GM12878 (cell line): Measurements from ENCODE around the gene NAB1.

Experiments
- CTCF ChIP-seq, 3 experiments: IDR thresholded peaks in 2 of 3; conservative IDR thresholded peaks in 1 of 3; 2 replicates each; pipeline ENCODE4 v1.5.1; 2011; ENCODE audit warnings: low read depth in 3 of 3, low read length in 3 of 3, mild to moderate bottlenecking in 3 of 3, control low read depth in 2 of 3, moderate library complexity in 2 of 3, inconsistent platforms in 1 of 3, mixed read lengths in 1 of 3; ENCODE audit not compliant: control insufficient read depth in 2 of 3, insufficient read depth in 1 of 3; ENCODE audit errors: extremely low read depth in 1 of 3
- JUNB ChIP-seq: IDR thresholded peaks from 2 replicates; pipeline ENCODE4 v1.6.1; 2016; ENCODE audit warnings: antibody characterized with exemption, mild to moderate bottlenecking
- NFYB ChIP-seq: IDR thresholded peaks from 2 replicates; pipeline ENCODE4 v1.6.1; 2011; ENCODE audit warnings: low read depth, mild to moderate bottlenecking, low read length, improper control_type of control experiment, moderate library complexity; ENCODE audit not compliant: insufficient read depth
- POLR2A ChIP-seq: IDR thresholded peaks from 2 replicates; pipeline ENCODE4 v1.6.1; 2011; ENCODE audit warnings: low read depth, mild to moderate bottlenecking, low read length
- POLR2AphosphoS5 ChIP-seq: IDR thresholded peaks from 2 replicates; pipeline ENCODE4 v1.6.1; 2011; ENCODE audit warnings: mild to moderate bottlenecking, low read length, inconsistent platforms
- RCOR1 ChIP-seq: conservative IDR thresholded peaks from 2 replicates; pipeline ENCODE4 v1.6.1; 2012; ENCODE audit warnings: low read depth, low read length, improper control_type of control experiment
- SIN3A ChIP-seq: IDR thresholded peaks from 2 replicates; pipeline ENCODE4 v1.6.1; 2012; ENCODE audit warnings: low read depth, low read length, improper control_type of control experiment
- WRNIP1 ChIP-seq: IDR thresholded peaks from 2 replicates; pipeline ENCODE4 v1.6.1; 2011; ENCODE audit warnings: low read depth, low read length, improper control_type of control experiment, borderline replicate concordance
- TF ChIP-seq, protein P1 (sequence below): IDR thresholded peaks from 2 replicates; pipeline ENCODE4 v1.6.1; 2012; ENCODE audit warnings: mild to moderate bottlenecking, low read depth, low read length
- TF ChIP-seq, protein P2 (sequence below): IDR thresholded peaks from 2 replicates; pipeline ENCODE4 v1.6.1; 2011; ENCODE audit warnings: borderline replicate concordance, low read depth, mild to moderate bottlenecking, moderate library complexity, mixed read lengths, low read length; ENCODE audit not compliant: insufficient read depth; ENCODE audit errors: extremely low read length

GRCh38 chr2:190640117-190640516, 8.8 kb upstream of the NAB1 start:
- TF ChIP-seq POLR2AphosphoS5 (no peak), WRNIP1 (no peak), NFYB (no peak), SIN3A (no peak), CTCF (IDR thresholded peaks at IDR 0.05 in 2 of 3, conservative IDR thresholded peaks at IDR 0.05 in 1 of 3; ENCODE audit: control insufficient read depth in 2 of 3, extremely low read depth in 1 of 3, insufficient read depth in 1 of 3, low read depth in 3 of 3, low read length in 3 of 3) (no peak), JUNB (no peak), POLR2A (no peak), RCOR1 (no peak)
- TF ChIP-seq, protein P1, sequence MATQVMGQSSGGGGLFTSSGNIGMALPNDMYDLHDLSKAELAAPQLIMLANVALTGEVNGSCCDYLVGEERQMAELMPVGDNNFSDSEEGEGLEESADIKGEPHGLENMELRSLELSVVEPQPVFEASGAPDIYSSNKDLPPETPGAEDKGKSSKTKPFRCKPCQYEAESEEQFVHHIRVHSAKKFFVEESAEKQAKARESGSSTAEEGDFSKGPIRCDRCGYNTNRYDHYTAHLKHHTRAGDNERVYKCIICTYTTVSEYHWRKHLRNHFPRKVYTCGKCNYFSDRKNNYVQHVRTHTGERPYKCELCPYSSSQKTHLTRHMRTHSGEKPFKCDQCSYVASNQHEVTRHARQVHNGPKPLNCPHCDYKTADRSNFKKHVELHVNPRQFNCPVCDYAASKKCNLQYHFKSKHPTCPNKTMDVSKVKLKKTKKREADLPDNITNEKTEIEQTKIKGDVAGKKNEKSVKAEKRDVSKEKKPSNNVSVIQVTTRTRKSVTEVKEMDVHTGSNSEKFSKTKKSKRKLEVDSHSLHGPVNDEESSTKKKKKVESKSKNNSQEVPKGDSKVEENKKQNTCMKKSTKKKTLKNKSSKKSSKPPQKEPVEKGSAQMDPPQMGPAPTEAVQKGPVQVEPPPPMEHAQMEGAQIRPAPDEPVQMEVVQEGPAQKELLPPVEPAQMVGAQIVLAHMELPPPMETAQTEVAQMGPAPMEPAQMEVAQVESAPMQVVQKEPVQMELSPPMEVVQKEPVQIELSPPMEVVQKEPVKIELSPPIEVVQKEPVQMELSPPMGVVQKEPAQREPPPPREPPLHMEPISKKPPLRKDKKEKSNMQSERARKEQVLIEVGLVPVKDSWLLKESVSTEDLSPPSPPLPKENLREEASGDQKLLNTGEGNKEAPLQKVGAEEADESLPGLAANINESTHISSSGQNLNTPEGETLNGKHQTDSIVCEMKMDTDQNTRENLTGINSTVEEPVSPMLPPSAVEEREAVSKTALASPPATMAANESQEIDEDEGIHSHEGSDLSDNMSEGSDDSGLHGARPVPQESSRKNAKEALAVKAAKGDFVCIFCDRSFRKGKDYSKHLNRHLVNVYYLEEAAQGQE = no peak
- TF ChIP-seq, protein P2, sequence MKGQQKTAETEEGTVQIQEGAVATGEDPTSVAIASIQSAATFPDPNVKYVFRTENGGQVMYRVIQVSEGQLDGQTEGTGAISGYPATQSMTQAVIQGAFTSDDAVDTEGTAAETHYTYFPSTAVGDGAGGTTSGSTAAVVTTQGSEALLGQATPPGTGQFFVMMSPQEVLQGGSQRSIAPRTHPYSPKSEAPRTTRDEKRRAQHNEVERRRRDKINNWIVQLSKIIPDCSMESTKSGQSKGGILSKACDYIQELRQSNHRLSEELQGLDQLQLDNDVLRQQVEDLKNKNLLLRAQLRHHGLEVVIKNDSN = no peak
